H1 (cell line): ENCODE data around the gene IGF1.
A peak's percentile ranks its signal among the peaks of the same experiment; 100 is the strongest.

Experiments
- BRCA1 ChIP-seq: IDR thresholded peaks from 2 replicates; pipeline ENCODE4 v1.6.1; 2012; ENCODE audit warnings: low read depth, low read length, improper control_type of control experiment
- CHD2 ChIP-seq: IDR thresholded peaks from 2 replicates; pipeline ENCODE4 v1.6.1; 2012; ENCODE audit warnings: low read length, improper control_type of control experiment
- CTCF ChIP-seq, 3 experiments: IDR thresholded peaks; 1 replicate in 2 of 3; 2 replicates in 1 of 3; pipeline versions ENCODE4 v1.5.1 to v1.6.1; 2011; ENCODE audit warnings: low read length in 3 of 3, mild to moderate bottlenecking in 3 of 3, inconsistent platforms in 2 of 3, low read depth in 1 of 3, moderate library complexity in 1 of 3; ENCODE audit not compliant: insufficient read depth in 1 of 3; ENCODE audit errors: control extremely low read depth in 1 of 3
- FOSL1 ChIP-seq: IDR thresholded peaks from 2 replicates; pipeline ENCODE4 v1.6.1; 2011; ENCODE audit warnings: mild to moderate bottlenecking, low read depth, low read length, moderate library complexity; ENCODE audit not compliant: insufficient read depth
- KDM1A ChIP-seq: fragments of 200-600, 300-600 bp; sonication (generic); IDR thresholded peaks from 2 replicates; pipeline ENCODE4 v1.7.1; 2016; ENCODE audit warnings: mild to moderate bottlenecking, low read length, borderline replicate concordance
- POLR2A ChIP-seq, 2 experiments: IDR thresholded peaks; 1 replicate in 1 of 2; 2 replicates in 1 of 2; pipeline ENCODE4 v1.6.1; 2011; ENCODE audit warnings: low read depth in 2 of 2, low read length in 2 of 2, mild to moderate bottlenecking in 2 of 2; ENCODE audit errors: control extremely low read depth in 1 of 2
- POLR2AphosphoS5 ChIP-seq: IDR thresholded peaks from 2 replicates; pipeline ENCODE4 v1.6.1; 2011; ENCODE audit warnings: low read depth, low read length
- RAD21 ChIP-seq, 2 experiments: IDR thresholded peaks in 1 of 2; conservative IDR thresholded peaks in 1 of 2; 2 replicates each; pipeline ENCODE4 v1.6.1; 2011; ENCODE audit warnings: low read depth in 2 of 2, low read length in 2 of 2, improper control_type of control experiment in 1 of 2, inconsistent platforms in 1 of 2, mild to moderate bottlenecking in 1 of 2, moderate library complexity in 1 of 2
- RXRA ChIP-seq: IDR thresholded peaks from 2 replicates; pipeline ENCODE4 v1.6.1; 2011; ENCODE audit warnings: low read depth, mild to moderate bottlenecking, low read length, moderate library complexity; ENCODE audit not compliant: insufficient read depth
- TF ChIP-seq, protein P1 (sequence below): IDR thresholded peaks from 2 replicates; pipeline ENCODE4 v1.6.1; 2011; ENCODE audit warnings: low read depth, mild to moderate bottlenecking, low read length; ENCODE audit not compliant: insufficient read depth
- TF ChIP-seq, protein P2 (sequence below): fragments of 300-600 bp; sonication (generic); IDR thresholded peaks from 2 replicates; pipeline ENCODE4 v1.7.1; 2012; ENCODE audit warnings: low read length, moderate library complexity, mild to moderate bottlenecking, inconsistent platforms; ENCODE audit not compliant: insufficient replicate concordance

DNA sequence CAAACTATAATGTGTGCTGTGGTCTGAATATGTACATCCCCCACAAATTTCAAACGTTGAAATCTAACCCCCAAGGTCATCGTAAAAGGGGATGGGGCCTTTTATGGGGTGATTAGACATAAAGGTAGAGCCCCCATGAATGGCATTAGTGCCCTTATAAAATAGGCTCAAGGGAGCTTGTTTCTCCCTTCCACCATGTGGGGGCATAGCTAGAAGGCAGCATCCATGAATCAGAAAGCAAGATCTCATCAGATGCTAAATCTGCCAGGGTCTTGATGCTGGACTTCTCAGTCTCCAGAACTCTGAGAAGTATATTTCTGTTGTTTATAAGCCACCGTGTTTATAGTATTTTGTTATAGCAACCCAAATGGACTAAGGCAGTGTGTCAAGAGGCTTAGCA lies 33.4 kb upstream of the IGF1 start:
- TF ChIP-seq CTCF (IDR thresholded peaks at IDR 0.05; ENCODE audit: control extremely low read depth in 1 of 3, insufficient read depth in 1 of 3, low read depth in 1 of 3, low read length in 3 of 3): peak in 1 of 3 experiments; percentile 27; a peak in 1 of 4 replicates
- TF ChIP-seq BRCA1: no peak
- TF ChIP-seq POLR2A (IDR thresholded peaks at IDR 0.05; ENCODE audit: control extremely low read depth in 1 of 2, low read depth in 2 of 2, low read length in 2 of 2): no peak
- peak; percentile 40 to 53 for TF ChIP-seq RAD21 (IDR thresholded peaks at IDR 0.05 in 1 of 2, conservative IDR thresholded peaks at IDR 0.05 in 1 of 2; ENCODE audit: low read depth in 2 of 2, low read length in 2 of 2)
- TF ChIP-seq, protein P1, sequence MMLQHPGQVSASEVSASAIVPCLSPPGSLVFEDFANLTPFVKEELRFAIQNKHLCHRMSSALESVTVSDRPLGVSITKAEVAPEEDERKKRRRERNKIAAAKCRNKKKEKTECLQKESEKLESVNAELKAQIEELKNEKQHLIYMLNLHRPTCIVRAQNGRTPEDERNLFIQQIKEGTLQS: no peak
- no peak for TF ChIP-seq RXRA
- TF ChIP-seq POLR2AphosphoS5: no peak
- TF ChIP-seq FOSL1: no peak
- TF ChIP-seq KDM1A: no peak
- TF ChIP-seq CHD2: no peak
- TF ChIP-seq, protein P2, sequence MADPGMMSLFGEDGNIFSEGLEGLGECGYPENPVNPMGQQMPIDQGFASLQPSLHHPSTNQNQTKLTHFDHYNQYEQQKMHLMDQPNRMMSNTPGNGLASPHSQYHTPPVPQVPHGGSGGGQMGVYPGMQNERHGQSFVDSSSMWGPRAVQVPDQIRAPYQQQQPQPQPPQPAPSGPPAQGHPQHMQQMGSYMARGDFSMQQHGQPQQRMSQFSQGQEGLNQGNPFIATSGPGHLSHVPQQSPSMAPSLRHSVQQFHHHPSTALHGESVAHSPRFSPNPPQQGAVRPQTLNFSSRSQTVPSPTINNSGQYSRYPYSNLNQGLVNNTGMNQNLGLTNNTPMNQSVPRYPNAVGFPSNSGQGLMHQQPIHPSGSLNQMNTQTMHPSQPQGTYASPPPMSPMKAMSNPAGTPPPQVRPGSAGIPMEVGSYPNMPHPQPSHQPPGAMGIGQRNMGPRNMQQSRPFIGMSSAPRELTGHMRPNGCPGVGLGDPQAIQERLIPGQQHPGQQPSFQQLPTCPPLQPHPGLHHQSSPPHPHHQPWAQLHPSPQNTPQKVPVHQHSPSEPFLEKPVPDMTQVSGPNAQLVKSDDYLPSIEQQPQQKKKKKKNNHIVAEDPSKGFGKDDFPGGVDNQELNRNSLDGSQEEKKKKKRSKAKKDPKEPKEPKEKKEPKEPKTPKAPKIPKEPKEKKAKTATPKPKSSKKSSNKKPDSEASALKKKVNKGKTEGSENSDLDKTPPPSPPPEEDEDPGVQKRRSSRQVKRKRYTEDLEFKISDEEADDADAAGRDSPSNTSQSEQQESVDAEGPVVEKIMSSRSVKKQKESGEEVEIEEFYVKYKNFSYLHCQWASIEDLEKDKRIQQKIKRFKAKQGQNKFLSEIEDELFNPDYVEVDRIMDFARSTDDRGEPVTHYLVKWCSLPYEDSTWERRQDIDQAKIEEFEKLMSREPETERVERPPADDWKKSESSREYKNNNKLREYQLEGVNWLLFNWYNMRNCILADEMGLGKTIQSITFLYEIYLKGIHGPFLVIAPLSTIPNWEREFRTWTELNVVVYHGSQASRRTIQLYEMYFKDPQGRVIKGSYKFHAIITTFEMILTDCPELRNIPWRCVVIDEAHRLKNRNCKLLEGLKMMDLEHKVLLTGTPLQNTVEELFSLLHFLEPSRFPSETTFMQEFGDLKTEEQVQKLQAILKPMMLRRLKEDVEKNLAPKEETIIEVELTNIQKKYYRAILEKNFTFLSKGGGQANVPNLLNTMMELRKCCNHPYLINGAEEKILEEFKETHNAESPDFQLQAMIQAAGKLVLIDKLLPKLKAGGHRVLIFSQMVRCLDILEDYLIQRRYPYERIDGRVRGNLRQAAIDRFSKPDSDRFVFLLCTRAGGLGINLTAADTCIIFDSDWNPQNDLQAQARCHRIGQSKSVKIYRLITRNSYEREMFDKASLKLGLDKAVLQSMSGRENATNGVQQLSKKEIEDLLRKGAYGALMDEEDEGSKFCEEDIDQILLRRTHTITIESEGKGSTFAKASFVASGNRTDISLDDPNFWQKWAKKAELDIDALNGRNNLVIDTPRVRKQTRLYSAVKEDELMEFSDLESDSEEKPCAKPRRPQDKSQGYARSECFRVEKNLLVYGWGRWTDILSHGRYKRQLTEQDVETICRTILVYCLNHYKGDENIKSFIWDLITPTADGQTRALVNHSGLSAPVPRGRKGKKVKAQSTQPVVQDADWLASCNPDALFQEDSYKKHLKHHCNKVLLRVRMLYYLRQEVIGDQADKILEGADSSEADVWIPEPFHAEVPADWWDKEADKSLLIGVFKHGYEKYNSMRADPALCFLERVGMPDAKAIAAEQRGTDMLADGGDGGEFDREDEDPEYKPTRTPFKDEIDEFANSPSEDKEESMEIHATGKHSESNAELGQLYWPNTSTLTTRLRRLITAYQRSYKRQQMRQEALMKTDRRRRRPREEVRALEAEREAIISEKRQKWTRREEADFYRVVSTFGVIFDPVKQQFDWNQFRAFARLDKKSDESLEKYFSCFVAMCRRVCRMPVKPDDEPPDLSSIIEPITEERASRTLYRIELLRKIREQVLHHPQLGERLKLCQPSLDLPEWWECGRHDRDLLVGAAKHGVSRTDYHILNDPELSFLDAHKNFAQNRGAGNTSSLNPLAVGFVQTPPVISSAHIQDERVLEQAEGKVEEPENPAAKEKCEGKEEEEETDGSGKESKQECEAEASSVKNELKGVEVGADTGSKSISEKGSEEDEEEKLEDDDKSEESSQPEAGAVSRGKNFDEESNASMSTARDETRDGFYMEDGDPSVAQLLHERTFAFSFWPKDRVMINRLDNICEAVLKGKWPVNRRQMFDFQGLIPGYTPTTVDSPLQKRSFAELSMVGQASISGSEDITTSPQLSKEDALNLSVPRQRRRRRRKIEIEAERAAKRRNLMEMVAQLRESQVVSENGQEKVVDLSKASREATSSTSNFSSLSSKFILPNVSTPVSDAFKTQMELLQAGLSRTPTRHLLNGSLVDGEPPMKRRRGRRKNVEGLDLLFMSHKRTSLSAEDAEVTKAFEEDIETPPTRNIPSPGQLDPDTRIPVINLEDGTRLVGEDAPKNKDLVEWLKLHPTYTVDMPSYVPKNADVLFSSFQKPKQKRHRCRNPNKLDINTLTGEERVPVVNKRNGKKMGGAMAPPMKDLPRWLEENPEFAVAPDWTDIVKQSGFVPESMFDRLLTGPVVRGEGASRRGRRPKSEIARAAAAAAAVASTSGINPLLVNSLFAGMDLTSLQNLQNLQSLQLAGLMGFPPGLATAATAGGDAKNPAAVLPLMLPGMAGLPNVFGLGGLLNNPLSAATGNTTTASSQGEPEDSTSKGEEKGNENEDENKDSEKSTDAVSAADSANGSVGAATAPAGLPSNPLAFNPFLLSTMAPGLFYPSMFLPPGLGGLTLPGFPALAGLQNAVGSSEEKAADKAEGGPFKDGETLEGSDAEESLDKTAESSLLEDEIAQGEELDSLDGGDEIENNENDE: no peak
